Parathyroid adenoma (tissue), 2 donors: ENCODE data around the gene PON2.

Experiments
- H2AFZ ChIP-seq: fragments of 300-600 bp; sonication (generic); one replicate; pipeline ENCODE4 v1.7.0; 2017; ENCODE audit warnings: antibody characterized with exemption, mild to moderate bottlenecking
- H3K27ac ChIP-seq: fragments of 300-600 bp; sonication (generic); one replicate; pipeline ENCODE4 v1.7.0; 2017
- H3K27me3 ChIP-seq: fragments of 300-600 bp; sonication (generic); one replicate; pipeline ENCODE4 v1.7.0; 2017; ENCODE audit warnings: low read length; ENCODE audit not compliant: control insufficient read depth, insufficient read depth
- H3K36me3 ChIP-seq: fragments of 300-600 bp; sonication (generic); one replicate; pipeline ENCODE4 v1.7.0; 2017; ENCODE audit warnings: low read length; ENCODE audit not compliant: control insufficient read depth, insufficient read depth
- H3K4me1 ChIP-seq: fragments of 300-600 bp; sonication (generic); one replicate; pipeline ENCODE4 v1.7.0; 2017; ENCODE audit warnings: control low read depth
- H3K4me2 ChIP-seq: fragments of 300-600 bp; sonication (generic); one replicate; pipeline ENCODE4 v1.7.0; 2017; ENCODE audit warnings: low read length
- H3K4me3 ChIP-seq: fragments of 300-600 bp; sonication (generic); one replicate; pipeline ENCODE4 v1.7.0; 2017; ENCODE audit warnings: low read depth, low read length
- H3K79me2 ChIP-seq: fragments of 300-600 bp; sonication (generic); one replicate; pipeline ENCODE4 v1.7.0; 2017; ENCODE audit warnings: control low read depth
- H3K9ac ChIP-seq: fragments of 300-600 bp; sonication (generic); one replicate; pipeline ENCODE4 v1.7.0; 2017; ENCODE audit warnings: mild to moderate bottlenecking
- H3K9me3 ChIP-seq: fragments of 300-600 bp; sonication (generic); one replicate; pipeline ENCODE4 v1.7.0; 2017; ENCODE audit warnings: low read length; ENCODE audit not compliant: control insufficient read depth
- CTCF ChIP-seq: fragments of 300-600 bp; sonication (generic); IDR thresholded peaks from one replicate; pipeline ENCODE4 v1.7.0; 2017; ENCODE audit warnings: antibody characterized with exemption, mild to moderate bottlenecking
- donor health status: primary hyperparathyroidism.

PON2 gene

GRCh38 chr7:95375591-95376257, 59.1 kb downstream of the PON2 start:
- Histone ChIP-seq H3K27ac (no peak overlapping the region), H3K4me1 (no peaks in the 10 kb centered on the region), H3K4me3 (no peak overlapping the region), H3K27me3 (no peaks in the 10 kb centered on the region), H3K79me2 (no peaks in the 10 kb centered on the region), H2AFZ (no peak overlapping the region), H3K9me3 (no peaks in the 10 kb centered on the region), H3K4me2 (no peak overlapping the region), H3K9ac (no peak overlapping the region), H3K36me3 (no peaks in the 10 kb centered on the region)
- no peak for TF ChIP-seq CTCF

GRCh38 chr7:95373323-95373722, 61.5 kb downstream of the PON2 start:
- Histone ChIP-seq H3K79me2 (no peaks in the 10 kb centered on the region), H3K9ac (no peak overlapping the region), H3K4me1 (no peaks in the 10 kb centered on the region), H3K36me3 (no peaks in the 10 kb centered on the region), H3K9me3 (no peaks in the 10 kb centered on the region), H3K4me3 (no peak overlapping the region), H3K27ac (no peak overlapping the region), H2AFZ (no peak overlapping the region), H3K27me3 (no peaks in the 10 kb centered on the region), H3K4me2 (no peak overlapping the region)
- TF ChIP-seq CTCF = no peak

GRCh38 chr7:95368235-95368634, 66.6 kb downstream of the PON2 start:
- Histone ChIP-seq H3K4me1 (no peaks in the 10 kb centered on the region), H3K27ac (no peak overlapping the region), H3K79me2 (no peaks in the 10 kb centered on the region), H3K4me2 (no peak overlapping the region), H2AFZ (no peak overlapping the region), H3K4me3 (no peak overlapping the region), H3K9ac (no peak overlapping the region), H3K27me3 (no peaks in the 10 kb centered on the region), H3K36me3 (no peaks in the 10 kb centered on the region), H3K9me3 (no peaks in the 10 kb centered on the region)
- no peak for TF ChIP-seq CTCF

GRCh38 chr7:95367606-95368005, 67.2 kb downstream of the PON2 start:
- no peak overlapping the region for H3K4me3 ChIP-seq
- H3K79me2 ChIP-seq = no peaks in the 10 kb centered on the region
- no peaks in the 10 kb centered on the region for H3K4me1 ChIP-seq
- no peak for TF ChIP-seq CTCF
- no peak overlapping the region for H3K4me2 ChIP-seq
- H3K9ac ChIP-seq = no peak overlapping the region
- H3K9me3 ChIP-seq = no peaks in the 10 kb centered on the region
- no peak overlapping the region for H2AFZ ChIP-seq
- no peaks in the 10 kb centered on the region for H3K36me3 ChIP-seq
- H3K27me3 ChIP-seq = no peaks in the 10 kb centered on the region
- H3K27ac ChIP-seq = no peak overlapping the region

GRCh38 chr7:95365151-95365550, 69.7 kb downstream of the PON2 start:
- TF ChIP-seq CTCF = no peak
- Histone ChIP-seq H3K4me2 (no peak overlapping the region), H3K9ac (no peak overlapping the region), H3K36me3 (no peaks in the 10 kb centered on the region), H3K4me3 (no peak overlapping the region), H3K9me3 (no peaks in the 10 kb centered on the region), H2AFZ (no peak overlapping the region), H3K4me1 (no peaks in the 10 kb centered on the region), H3K27ac (no peak overlapping the region), H3K79me2 (no peaks in the 10 kb centered on the region), H3K27me3 (no peaks in the 10 kb centered on the region)
